ENCODE data around the gene NF1.
A peak's percentile ranks its signal among the peaks of the same experiment; 100 is the strongest.
"Not testable (repeated sequence)": the region's sequence is repeated elsewhere in the genome, so short reads cannot be mapped to it uniquely, and the experiment has no call there.

Gene NF1

DNA sequence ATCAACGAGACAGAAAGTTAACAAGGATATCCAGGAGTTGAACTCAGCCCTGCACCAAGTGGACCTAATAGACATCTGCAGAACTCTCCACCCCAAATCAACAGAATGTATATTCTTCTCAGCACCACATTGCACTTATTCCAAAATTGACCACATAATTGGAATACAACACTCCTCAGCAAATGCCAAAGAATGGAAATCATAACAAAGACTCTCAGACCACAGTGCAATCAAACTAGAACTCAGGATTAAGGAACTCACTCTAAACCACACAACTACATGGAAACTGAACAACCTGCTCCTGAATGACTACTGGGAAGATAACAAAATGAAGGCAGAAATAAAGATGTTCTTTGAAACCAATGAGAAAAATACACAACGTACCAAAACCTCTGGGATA is 84.2 kb downstream of the NF1 start:
- not testable (repeated sequence) for DNase-seq (ENCODE audit: low spot score)

DNA sequence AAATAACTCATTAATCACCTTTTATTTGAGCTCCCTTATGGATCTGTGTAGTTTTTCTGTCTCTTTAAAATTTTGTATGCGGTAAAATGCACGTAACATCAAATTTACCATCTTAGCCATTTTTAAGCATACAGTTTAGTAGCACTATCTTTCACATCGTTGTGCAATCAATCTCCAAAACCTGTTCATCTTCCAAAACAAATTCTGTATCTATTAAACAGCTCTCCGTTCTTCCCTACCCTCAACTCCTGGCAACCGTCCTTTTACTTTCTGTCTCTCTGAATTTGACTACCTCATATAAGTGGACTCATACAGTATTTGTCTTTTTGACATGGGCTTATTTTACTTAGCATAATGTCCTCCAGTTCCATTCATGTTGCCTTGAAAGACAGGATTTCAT is 100.5 kb downstream of the NF1 start:
- DNase-seq (ENCODE audit: low spot score) = no peak

DNA sequence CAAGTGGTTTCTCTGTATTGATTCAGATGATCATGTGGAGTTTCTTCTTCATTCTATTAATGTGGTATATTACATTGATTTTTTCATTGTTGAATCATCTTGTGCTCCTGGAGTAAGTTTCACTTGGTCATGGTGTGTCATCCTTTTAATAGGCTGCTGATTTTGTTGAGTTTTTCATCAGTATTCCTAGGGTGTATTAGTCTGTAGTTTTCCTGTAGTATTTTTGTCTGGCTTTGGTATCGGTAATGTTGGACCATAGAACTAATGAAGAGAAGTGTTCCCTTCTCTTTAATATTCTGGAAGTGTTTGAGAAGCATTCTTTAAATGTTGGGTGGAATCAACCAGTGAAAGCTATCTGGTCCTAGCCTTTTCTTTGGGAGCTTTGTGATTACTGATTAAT is 103.2 kb downstream of the NF1 start:
- no peak for DNase-seq (ENCODE audit: low spot score)

DNA sequence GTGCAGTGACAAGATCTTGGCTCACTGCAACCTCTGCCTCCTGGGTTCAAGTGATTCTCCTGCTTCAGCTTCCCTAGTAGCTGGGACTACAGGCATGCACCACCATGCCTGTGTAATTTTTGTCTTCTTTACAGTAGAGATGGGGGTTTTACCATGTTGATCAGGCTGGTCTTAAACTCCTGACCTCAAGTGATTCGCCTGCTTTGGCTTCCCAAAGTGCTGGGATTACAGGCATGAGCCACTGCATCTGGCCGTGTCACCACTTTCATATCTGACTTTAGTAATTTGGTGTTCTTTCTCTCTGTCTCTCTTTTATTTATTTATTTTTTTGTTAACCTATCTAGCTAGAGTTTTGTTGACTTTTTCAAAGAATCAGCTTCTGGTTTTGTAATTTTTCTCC is 103.9 kb downstream of the NF1 start:
- not testable (repeated sequence) for DNase-seq (ENCODE audit: low spot score)

DNA sequence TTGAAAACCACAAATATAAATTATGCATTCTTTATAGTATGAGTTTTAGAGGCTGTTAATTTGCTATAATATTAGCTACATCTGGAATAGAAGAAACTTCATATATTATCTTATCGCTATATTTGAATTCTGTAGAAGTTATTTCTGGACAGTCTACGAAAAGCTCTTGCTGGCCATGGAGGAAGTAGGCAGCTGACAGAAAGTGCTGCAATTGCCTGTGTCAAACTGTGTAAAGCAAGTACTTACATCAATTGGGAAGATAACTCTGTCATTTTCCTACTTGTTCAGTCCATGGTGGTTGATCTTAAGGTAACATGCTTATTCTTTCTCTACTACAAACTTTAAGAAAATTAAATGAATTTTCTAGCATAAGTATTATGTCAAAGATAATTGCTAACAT is 105.5 kb downstream of the NF1 start:
- no peak for DNase-seq (ENCODE audit: low spot score)

DNA sequence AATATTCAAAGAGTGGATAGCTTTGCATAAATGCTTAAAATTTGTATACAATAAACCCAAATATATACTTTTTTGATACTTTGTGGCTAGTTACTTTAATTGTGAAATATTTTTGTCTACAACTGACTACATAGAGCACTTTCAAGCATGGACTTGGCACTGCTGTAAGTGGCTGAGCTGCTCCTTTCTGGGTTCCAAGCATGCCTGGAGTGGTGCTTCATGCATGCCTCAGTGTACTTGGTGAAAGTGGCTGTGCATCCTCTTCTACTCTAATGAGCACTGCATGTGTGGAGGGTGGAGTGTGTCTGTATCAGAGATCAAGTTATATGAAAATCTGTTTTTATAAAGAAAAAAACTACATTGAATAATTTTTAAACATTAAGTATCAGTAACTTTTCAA is 108.2 kb downstream of the NF1 start:
- DNase-seq (ENCODE audit: low spot score) = no peak

DNA sequence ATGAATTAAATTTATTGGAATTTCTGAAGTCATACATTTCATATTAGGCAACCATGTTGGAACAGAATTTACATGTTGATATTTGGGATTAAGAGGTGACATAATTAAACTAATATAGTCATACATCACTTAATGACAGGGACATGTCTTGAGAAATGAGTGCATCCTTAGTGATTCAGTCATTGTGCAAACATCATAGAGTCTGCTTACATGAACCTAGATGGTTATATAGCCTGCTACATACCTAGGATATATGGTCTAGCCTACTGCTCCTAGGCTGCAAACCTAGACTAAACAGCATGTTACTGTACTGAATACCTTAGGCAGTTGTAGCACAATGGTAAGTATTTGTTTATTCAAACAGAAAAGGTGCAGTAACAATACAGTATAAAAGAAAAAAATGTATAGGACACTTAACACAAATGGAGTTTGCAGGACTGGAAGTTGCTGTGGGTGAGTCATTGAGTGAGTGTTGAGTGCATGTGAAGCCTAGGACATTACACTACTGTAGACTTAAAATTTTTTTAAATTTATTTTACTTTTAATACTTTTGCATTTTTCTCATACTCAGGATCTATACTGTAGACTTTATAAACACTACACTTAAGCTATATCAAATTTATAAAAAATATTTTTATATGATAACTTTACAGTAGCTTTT is 116.7 kb downstream of the NF1 start:
- DNase-seq (ENCODE audit: low spot score) = no peak

DNA sequence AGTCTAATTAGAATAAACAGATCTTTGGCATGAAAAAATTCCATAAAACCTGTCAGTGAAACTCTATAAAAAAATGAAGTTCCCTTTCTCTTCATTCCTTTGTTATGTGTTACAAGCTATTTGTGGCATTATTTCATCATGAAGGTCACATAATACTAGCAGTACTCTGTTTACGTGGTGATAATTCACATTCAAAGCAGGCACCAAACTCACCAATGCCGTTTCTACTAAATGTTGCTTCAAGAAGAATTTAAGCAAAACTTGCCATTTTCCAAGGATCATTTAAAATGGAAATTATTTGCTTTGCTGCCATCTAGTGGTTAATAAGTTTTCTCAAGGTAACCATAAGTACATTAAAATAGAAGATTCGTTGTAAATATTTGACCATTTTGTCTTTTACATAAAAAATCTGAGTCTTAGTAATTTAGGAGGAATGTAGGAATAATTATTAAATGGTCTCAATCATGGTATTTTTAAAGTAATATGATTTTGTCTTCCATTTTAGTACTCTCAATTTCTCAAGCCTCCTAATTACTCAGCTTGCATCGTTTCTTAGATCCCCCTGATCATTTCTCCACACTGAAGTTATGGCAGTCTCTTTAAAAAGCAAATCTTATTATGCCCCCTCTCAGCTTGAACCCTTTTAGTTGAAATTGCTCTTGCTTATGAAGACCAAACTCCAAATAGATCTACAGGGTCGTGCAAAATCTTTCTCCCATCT is 121.4 kb downstream of the NF1 start:
- peak; percentile 68 for DNase-seq (ENCODE audit: low spot score)

DNA sequence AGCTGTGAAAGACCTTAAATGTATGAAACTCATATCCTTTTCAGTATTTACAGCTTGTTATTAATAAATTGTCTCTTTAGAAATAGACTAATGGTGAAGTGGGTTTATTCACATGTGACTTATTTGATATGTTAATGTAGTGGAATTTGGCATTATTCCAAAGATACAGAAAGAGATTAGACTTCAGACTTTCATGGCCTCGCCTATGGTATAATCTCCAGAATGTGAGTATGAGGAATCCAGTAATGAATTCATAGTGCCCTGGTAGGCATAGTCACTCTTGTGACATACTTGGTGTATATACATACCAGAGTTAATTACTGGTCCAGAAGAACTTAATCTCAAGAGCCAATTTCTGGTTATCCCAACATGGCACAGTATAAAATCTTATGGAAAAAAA is 129.6 kb downstream of the NF1 start:
- peak; percentile 17 for DNase-seq (ENCODE audit: low spot score)

DNA sequence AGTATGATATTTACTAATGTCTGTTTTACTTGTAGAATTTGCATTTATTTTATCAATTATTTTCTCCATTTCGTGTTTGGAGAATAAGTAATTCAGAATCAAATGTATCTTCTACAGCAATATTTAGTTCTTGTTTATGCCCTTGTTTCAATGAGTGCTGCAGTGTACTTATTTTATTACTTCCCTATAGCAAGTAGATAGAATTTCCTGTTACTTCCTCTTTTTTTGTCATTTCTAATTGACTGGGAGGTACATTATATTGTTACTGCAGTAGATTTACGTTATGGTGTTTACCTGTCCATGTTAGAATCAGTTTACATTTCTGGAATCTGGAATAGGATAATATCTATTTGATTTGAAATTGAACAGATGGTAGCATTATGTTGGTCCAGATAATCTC is 131.1 kb downstream of the NF1 start:
- DNase-seq (ENCODE audit: low spot score) = no peak

DNA sequence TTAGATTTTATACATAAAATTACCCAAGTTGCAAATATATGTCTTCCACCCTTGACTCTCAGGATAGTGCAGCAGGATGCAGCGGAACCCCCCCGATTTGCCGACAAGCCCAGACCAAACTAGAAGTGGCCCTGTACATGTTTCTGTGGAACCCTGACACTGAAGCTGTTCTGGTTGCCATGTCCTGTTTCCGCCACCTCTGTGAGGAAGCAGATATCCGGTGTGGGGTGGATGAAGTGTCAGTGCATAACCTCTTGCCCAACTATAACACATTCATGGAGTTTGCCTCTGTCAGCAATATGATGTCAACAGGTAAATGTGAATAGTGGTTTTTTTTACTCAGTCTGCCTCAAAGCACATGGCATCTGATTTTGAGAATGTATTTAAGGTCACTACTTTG is 131.6 kb downstream of the NF1 start:
- DNase-seq (ENCODE audit: low spot score) = no peak

DNA sequence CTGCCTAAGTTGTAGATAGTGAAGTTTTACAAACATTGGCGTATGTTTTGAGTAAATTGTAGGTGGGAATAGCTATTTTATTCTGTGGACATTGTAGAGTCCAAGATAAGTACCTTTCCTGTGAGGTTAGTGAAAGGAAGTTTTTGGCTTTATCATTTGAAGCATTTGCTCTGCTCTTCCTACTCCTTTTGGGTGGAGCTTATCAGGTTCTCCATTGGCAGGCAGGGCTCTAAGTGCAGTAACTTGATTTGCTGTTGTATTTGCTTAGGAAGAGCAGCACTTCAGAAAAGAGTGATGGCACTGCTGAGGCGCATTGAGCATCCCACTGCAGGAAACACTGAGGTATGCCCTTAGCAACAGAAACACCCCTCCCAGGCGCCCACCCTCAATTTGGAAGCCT is 132.2 kb downstream of the NF1 start:
- no peak for DNase-seq (ENCODE audit: low spot score)

DNA sequence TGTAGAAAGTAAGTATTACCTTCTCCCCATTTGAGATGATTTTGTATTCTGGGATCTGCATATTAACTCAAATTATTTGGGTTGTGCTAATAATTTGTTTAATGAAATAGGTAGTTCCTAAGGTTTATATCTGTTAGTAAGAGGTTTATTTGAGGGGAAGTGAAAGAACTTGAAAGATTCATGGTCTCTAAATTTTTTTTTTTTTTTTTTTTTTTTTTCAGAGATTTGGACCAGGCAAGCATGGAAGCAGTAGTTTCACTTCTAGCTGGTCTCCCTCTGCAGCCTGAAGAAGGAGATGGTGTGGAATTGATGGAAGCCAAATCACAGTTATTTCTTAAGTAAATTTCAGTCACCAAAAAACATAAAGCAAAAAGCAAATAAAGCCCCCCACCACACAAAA is 137.1 kb downstream of the NF1 start:
- DNase-seq (ENCODE audit: low spot score) = no peak

DNA sequence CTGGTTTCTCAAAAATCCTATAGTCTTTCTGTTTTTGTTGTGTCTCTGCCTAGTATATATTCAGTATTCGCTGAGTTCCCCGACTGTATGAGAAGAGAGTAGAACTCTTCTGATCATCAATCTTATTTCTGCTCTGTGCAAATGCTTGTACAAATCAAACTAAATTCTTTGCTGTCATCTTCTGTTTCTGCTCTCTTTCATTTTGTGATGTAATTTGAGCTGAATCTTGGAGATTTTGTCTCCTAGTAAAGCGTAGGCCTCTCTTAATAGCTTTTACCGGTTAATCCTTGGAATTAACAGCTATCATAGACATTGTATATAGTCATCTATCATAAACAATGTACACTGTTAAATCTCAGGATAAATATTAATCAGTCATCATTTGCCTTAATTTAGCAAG is 140.3 kb downstream of the NF1 start:
- DNase-seq (ENCODE audit: low spot score) = no peak

DNA sequence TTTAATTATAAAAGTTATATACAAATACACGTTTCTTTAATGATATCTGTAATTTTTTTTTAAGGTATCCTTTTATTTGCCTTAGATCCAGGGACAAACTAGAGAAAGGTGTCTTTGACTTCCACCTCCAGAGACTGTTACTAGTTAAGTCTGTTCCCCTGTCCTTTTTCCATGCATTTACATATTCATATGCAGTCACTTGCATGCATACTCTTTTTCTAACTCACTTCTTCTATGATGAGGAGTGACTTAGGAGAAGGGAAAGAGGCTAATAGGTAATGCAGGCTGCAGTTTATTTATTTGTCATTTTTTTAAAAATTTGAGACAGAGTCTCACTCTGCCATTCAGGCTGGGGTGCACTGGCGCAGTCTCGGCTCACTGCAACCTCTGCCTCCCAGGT is 141.4 kb downstream of the NF1 start:
- no peak for DNase-seq (ENCODE audit: low spot score)

DNA sequence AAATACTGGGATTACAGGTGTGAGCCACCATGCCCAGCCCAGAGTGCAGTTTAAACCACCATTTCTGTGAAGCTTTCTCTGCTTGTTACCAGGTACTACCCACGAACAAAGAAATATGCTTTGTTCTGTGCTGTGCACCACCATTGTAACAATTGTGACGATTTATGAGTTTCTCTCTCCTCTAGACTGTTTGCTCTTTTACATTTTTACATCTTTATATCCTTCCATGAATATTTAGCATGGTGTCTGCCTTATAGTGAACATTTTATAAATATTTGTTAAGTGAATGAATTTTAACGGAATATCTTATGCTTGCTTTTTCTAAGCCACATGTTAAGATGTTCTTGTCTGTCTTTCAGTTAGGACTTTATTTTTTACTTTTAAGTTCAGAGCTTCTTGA is 141.9 kb downstream of the NF1 start:
- no peak for DNase-seq (ENCODE audit: low spot score)

DNA sequence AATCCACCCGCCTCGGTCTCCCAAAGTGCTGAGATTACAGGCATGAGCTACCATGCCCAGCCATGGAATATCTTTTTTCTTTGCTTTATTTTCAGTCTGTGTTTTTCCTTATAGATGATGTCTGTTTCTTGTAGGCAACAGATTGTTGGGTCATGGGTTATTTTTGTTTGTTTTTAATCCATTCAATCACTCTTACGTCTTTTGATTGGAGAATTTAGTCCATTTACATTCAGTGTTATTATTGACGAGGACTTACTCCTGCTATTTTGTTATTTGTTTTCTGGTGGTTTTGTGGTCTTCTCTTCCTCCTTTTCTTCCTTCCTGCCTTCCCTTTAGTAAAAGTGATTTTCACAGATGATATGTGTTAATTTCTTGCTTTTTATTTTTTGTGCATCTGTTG is 146.3 kb downstream of the NF1 start:
- DNase-seq (ENCODE audit: low spot score) = no peak

DNA sequence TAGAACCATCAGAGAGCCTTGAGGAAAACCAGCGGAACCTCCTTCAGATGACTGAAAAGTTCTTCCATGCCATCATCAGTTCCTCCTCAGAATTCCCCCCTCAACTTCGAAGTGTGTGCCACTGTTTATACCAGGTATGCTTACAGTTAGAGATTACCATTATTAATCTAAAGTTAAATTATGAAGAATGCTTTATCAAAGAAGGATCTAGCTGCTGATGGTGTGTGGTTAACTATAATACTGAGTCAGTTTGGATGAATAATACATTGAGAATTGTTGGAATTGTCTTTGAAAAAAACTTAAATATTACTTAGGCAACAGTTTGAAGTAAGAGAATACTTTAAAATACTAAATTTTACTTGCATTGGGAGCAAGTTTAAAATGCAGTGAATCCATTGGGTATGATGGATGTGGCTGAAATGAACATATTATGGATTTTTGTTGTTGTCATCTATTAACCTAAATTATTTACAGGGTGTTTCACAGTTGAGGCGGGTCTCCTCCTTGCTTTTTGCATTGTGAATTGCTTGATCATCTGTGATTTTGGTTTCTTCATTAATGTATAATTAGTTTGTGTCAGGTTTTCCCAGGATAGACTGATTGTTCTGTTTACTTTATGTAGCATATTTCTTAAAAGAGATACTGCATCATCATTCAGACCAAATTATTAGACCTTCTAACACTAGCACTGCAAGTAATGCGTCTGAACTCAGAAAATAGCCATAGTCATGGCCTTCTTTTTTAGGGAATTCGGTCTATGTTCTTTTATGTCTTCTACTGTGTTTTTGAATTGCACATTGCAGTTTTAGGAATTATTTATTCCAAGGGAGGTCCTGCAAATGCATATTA is 154.4 kb downstream of the NF1 start:
- no peak for DNase-seq (ENCODE audit: low spot score)

DNA sequence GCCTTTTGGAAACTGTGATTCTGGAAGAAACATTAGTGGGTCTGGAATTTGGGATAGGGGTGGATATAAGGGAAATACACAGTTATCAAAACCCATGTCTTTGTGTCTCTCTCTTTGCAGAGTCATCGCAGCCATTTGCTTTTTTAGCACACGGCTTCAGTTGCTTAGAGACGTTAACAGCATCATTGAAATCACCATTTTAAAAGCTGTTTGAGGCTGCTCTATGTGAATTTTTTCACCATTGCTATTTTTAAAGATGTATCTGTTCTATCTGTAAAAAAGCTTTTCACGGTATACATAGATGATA is 155.0 kb downstream of the NF1 start:
- DNase-seq (ENCODE audit: low spot score) = no peak

DNA sequence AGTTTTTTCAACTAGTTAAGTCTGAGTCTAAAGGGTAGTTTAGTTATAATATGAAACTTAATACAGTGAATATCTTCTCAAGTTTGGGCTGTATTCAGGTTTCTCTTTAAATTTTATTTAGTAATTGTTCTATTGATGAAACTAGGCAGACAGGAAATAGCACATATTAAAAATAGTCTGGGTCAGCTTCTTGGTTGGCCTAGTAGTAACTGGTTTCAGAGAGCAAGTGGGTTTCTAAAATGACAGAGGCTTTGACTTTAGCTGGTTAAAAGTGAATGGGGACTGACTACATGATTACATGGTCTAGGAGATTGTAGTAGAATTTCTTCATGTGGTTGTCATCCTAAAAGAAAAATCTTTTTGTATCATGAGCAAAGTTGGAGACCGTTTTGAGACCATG is 155.5 kb downstream of the NF1 start:
- DNase-seq (ENCODE audit: low spot score) = no peak

DNA sequence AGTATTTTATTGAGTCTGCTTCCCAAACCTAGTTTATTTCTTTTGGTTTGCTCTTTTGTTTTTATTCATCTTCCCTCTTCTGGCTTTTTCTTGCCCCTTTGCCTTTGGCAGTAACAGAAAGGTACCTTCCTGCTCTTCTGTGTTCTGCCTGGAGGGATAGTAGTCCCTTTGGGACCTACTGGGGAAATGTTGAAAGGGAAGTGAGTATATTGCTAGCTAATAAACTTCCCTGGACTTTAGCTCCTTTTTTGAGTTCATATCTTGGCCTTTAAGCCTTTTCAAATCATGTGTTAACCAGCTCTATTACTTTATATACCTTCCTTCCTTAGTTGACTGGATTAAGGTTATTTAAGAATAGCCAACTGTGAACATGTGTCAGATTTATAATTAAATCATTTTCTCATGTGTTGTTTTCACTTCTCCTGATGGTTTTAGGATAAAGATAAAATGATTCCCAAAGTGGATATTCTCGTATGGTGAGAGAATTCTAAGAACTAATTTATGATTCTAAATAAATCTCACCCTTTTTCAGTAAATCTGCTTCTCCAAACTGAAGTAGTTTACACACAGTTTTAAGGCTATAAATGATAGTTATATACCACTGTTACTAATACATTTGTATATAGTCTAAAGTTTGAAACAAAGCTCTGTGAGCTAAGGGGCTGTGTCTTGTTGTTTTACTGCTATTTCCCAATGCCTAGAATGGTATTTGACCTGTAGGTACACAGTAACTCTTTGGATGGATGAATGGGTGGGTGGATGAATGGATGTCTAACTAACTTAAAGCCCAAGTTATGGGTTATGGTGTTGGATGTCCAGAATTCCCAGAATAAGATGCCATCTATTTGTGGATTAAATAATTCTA is 156.6 kb downstream of the NF1 start:
- DNase-seq (ENCODE audit: low spot score) = no peak

DNA sequence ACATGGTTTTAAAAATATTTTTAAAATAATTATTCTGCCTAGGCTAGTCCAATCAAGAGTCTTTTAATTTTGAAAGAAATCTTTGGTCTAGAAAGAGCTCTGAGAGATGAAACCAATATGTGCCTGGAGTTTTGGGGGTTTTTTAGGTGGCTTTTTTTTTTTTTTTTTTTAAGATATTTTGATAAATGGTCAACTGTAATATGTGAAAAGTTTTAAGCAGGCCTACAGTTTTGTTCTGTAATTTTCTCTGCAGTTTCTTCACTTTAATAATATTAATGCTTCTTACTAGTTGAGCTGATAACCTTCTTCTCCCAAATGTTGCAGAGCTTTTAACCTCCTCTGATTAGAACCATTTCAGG is 157.2 kb downstream of the NF1 start:
- no peak for DNase-seq (ENCODE audit: low spot score)

DNA sequence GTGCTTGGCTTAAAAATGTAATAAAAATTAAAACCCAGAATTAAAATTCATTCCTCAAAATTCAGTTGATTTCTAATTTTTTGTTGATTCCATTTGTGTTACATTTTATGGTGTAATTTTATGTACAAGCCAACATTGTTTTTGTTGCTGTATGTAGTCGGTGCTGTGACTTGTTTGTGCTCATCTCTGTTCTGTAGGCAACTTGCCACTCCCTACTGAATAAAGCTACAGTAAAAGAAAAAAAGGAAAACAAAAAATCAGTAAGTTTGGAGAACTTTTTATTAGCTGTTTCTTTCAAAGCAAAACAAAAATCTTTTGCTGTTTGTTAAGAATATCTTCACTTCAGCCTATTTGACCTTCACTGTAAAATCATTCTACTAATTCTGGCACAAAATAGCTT is 158.0 kb downstream of the NF1 start:
- DNase-seq (ENCODE audit: low spot score) = no peak
